K562 (cell line): ENCODE results near the gene MRPS18B. TPM values are rescaled to one million over a fixed set of nuclear protein-coding genes. Genes with fewer than 3 reads are reported as not detected.
A peak's percentile ranks its signal among the peaks of the same experiment; 100 is the strongest.

Experiments
- ARID1B ChIP-seq: fragments of 450-650 bp; IDR thresholded peaks from 2 replicates; pipeline ENCODE4 v1.6.1; 2016; ENCODE audit warnings: antibody characterized with exemption, mild to moderate bottlenecking, inconsistent platforms
- ARID2 ChIP-seq: fragments of 450-650 bp; IDR thresholded peaks from 2 replicates; pipeline ENCODE4 v1.6.1; 2017; ENCODE audit warnings: antibody characterized with exemption, mild to moderate bottlenecking
- C11orf30 ChIP-seq: fragments of 450-650 bp; IDR thresholded peaks from 2 replicates; pipeline ENCODE4 v1.6.1; 2016; ENCODE audit warnings: low read depth, mild to moderate bottlenecking
- CUX1 ChIP-seq: fragments of 200-800 bp; sonication (Bioruptor generic); IDR thresholded peaks from 2 replicates; pipeline ENCODE4 v1.6.1; 2016; ENCODE audit warnings: missing genetic modification characterization, missing compliant biosample characterization
- HLTF ChIP-seq: fragments of 450-650 bp; IDR thresholded peaks from 2 replicates; pipeline ENCODE4 v1.6.1; 2016
- ILF3 ChIP-seq: fragments of 450-650 bp; IDR thresholded peaks from 2 replicates; pipeline ENCODE4 v1.6.1; 2018; ENCODE audit warnings: antibody characterized with exemption, mild to moderate bottlenecking, moderate library complexity, borderline replicate concordance
- MYC ChIP-seq, 2 experiments: fragments of 250-450 bp in 1 of 2; sonication (Bioruptor Pico) in 1 of 2; IDR thresholded peaks; 2 replicates each; pipeline versions ENCODE4 v1.5.1 to v1.6.1; 2012 to 2021; ENCODE audit warnings: low read depth in 2 of 2, borderline replicate concordance in 1 of 2, improper control_type of control experiment in 1 of 2, low read length in 1 of 2, mild to moderate bottlenecking in 1 of 2, moderate library complexity in 1 of 2
- NCOA1 ChIP-seq: fragments of 450-650 bp; IDR thresholded peaks from 2 replicates; pipeline ENCODE4 v1.6.1; 2016; ENCODE audit warnings: low read depth
- TAF1 ChIP-seq: IDR thresholded peaks from 2 replicates; pipeline ENCODE4 v1.6.1; 2011; ENCODE audit warnings: mild to moderate bottlenecking, low read length, moderate library complexity; ENCODE audit not compliant: insufficient read depth, control insufficient read depth, severe bottlenecking; ENCODE audit errors: extremely low read depth
- TAF7 ChIP-seq: fragments of 450-650 bp; IDR thresholded peaks from 2 replicates; pipeline ENCODE4 v1.6.1; 2016; ENCODE audit warnings: missing genetic modification characterization, missing compliant biosample characterization
- TRIM25 ChIP-seq: fragments of 450-650 bp; IDR thresholded peaks from 2 replicates; pipeline ENCODE4 v1.7.0; 2016; ENCODE audit warnings: borderline replicate concordance
- ZFP36 ChIP-seq: fragments of 150-350 bp; IDR thresholded peaks from 2 replicates; pipeline ENCODE4 v1.6.1; 2018; ENCODE audit warnings: low read length, low read depth; ENCODE audit not compliant: partially characterized antibody
- ZNF232 ChIP-seq: sonication (generic); formaldehyde crosslinking; IDR thresholded peaks from 2 replicates; pipeline ENCODE4 v1.8.0; 2022; ENCODE audit warnings: mild to moderate bottlenecking, missing genetic modification reagents
- ZNF592 ChIP-seq: fragments of 450-650 bp; IDR thresholded peaks from 2 replicates; pipeline ENCODE4 v1.6.1; 2017; ENCODE audit warnings: antibody characterized with exemption, mild to moderate bottlenecking
- ZNF76 ChIP-seq: fragments of 250-450 bp; sonication (Bioruptor Pico); IDR thresholded peaks from 2 replicates; pipeline ENCODE4 v1.4.0; 2020; ENCODE audit warnings: mild to moderate bottlenecking, moderate library complexity, borderline replicate concordance
- ZSCAN32 ChIP-seq: fragments of 450-650 bp; formaldehyde crosslinking; IDR thresholded peaks from 2 replicates; pipeline ENCODE4 v1.4.0; 2020; ENCODE audit warnings: mild to moderate bottlenecking, moderate library complexity
- polyA plus RNA-seq, 8 experiments: library from polyadenylated mRNA; depleted of rRNA in 4 of 8; stranded (reverse) in 5 of 8; unstranded in 3 of 8; fragments of >200 nt; fragmentation: Nextera tagmentation in 2 of 8; fragmentation: Illumina TruSeq in 1 of 8; extraction: Ambion mirVana in 2 of 8; extraction: Trizol in 1 of 8; gene quantifications; 2 replicates each; pipeline versions ENCODE4 v1.2.1 to v1.2.3, GENCODE V29; 2011 to 2014; ENCODE audit warnings: inconsistent platforms in 1 of 8, missing spikeins in 1 of 8
- total RNA-seq, 7 experiments: library from RNA; depleted of rRNA in 6 of 7; stranded (reverse); fragments of >200 nt in 6 of 7; fragmentation: Illumina TruSeq in 2 of 7; extraction: Trizol in 2 of 7; gene quantifications; 2 replicates each; pipeline versions ENCODE4 v1.2.1 to v1.2.3, GENCODE V29; 2011 to 2021; ENCODE audit warnings: low replicate concordance in 1 of 7

Gene MRPS18B
- total and polyA plus RNA-seq, 9 of the 15 experiments (the other 6 are each of a cell fraction or from before 2014, with no cell fraction given) = 132 to 383 (median 178) TPM

GRCh38 chr6:30571075-30571761 lies 46.4 kb upstream of the MRPS18B start, which contains the start of gene ABCF1 (continued):
- TF ChIP-seq MYC (IDR thresholded peaks at IDR 0.05; ENCODE audit: low read depth, low read length) (peak; percentile 100), MYC (CRISPR knock-in tag; IDR thresholded peaks at IDR 0.05; ENCODE audit: borderline replicate concordance, low read depth) (peak; percentile 81; the same call in 1 of the 2 replicates), ZNF232 (CRISPR knock-in tag) (0 out of 2 replicates have a peak, but pooled peaks have one; percentile 18), ZSCAN32 (peak; percentile 72; the same call in 1 of the 2 replicates), TAF1 (peak; percentile 83), CUX1 (CRISPR knock-in tag) (no peak), ZNF76 (CRISPR knock-in tag) (peak; percentile 75; the same call in 1 of the 2 replicates), ARID1B (no peak; the same call in 1 of the 2 replicates), ILF3 (no peak), ZFP36 (no peak), HLTF (peak; percentile 41), C11orf30 (peak; percentile 85), ZNF592 (no peak), ARID2 (no peak), TAF7 (tag) (peak; percentile 12; the same call in 1 of the 2 replicates), TRIM25 (no peak), NCOA1 (peak; percentile 88)
